Measurements from ENCODE around the gene SCN1B. TPM values are rescaled to one million over a fixed set of nuclear protein-coding genes. Genes with fewer than 3 reads are reported as not detected.

SCN1B gene
- total RNA-seq, 1 donor from 2014 or later, result 5.8 TPM

GRCh38 chr19:35056513-35057063, 26.3 kb downstream of the SCN1B start:
- no peak for TF ChIP-seq CTCF (IDR thresholded peaks at IDR 0.05)
- H3K9me3 Mint-ChIP-seq (ENCODE audit: low read depth), result no peaks in the 10 kb centered on the region
- H3K27ac Mint-ChIP-seq (ENCODE audit: unreplicated experiment), result no peak overlapping the region
- H3K36me3 Mint-ChIP-seq (ENCODE audit: low read depth), result no peaks in the 10 kb centered on the region
- H3K4me3 Mint-ChIP-seq (ENCODE audit: unreplicated experiment), result no peak overlapping the region
- H3K27me3 Mint-ChIP-seq (ENCODE audit: low read depth), result peaks cover 18% of the 10 kb centered on the region
- H3K4me1 Mint-ChIP-seq (ENCODE audit: low read depth), result no peaks in the 10 kb centered on the region
- DNase-seq (ENCODE audit: low spot score), result no peak

DNA sequence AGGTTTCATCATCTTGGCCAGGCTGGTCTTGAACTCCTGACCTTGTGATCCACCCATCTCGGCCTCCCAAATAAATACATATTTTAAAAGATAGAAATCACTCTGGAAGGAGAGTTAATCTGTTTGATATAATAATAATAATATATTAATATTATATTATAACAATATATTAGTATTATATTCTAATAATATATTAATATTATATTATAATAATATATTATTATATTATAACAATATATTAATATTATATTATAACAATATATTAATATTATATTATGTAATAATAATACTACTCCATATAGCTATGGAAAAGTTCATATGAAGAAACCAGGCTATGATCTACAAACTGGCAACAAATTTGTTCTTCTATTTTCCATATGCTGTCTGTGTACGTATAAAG, 28.1 kb downstream of the SCN1B start:
- Mint-ChIP-seq H3K36me3 (ENCODE audit: low read depth) (no peaks in the 10 kb centered on the region), H3K27ac (ENCODE audit: unreplicated experiment) (no peak overlapping the region), H3K27me3 (ENCODE audit: low read depth) (peaks cover 19% of the 10 kb centered on the region), H3K4me1 (ENCODE audit: low read depth) (no peaks in the 10 kb centered on the region), H3K4me3 (ENCODE audit: unreplicated experiment) (no peak overlapping the region), H3K9me3 (ENCODE audit: low read depth) (no peaks in the 10 kb centered on the region)
- no peak for TF ChIP-seq CTCF (IDR thresholded peaks at IDR 0.05)
- no peak for DNase-seq (ENCODE audit: low spot score)

DNA sequence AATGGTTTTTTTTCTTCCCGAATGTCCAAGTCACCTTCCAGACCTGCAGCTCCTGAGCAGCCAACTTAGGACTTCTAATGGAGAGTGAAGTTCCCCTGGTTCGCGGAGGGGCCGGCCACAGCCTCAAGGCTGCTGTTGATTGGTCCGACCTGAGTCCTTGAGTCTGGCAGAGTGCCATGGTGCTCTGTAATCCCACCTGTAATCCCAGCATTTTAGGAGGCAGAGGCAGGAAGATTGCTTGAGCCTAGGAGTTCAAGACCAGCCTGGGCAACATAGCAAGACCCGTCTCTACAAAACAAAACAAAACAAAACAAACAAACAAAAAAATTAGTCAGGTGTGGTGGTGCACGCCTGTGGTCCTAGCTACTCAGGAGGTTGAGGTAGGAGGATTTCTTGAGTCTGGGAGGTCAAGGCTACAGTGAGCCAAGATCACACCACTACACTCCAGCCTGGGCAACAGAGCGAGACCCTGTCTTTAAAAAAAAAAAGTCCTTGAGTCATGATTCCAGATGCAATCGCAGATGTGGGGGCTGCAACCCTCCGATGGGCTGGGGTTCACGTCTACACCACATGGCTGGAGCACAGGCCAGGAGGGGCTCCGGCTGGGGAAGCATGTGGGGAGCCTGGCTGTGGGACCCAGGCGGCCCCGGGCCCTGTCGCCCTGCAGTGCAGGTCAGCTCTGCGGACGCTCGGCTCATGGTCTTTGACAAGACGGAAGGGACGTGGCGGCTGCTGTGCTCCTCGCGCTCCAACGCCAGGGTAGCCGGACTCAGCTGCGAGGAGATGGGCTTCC, 28.9 kb downstream of the SCN1B start:
- no peak for TF ChIP-seq CTCF (IDR thresholded peaks at IDR 0.05)
- no peaks in the 10 kb centered on the region for H3K36me3 Mint-ChIP-seq (ENCODE audit: low read depth)
- peaks cover 27% of the 10 kb centered on the region for H3K27me3 Mint-ChIP-seq (ENCODE audit: low read depth)
- H3K4me3 Mint-ChIP-seq (ENCODE audit: unreplicated experiment), result no peak overlapping the region
- H3K9me3 Mint-ChIP-seq (ENCODE audit: low read depth), result no peaks in the 10 kb centered on the region
- no peak for DNase-seq (ENCODE audit: low spot score)
- H3K27ac Mint-ChIP-seq (ENCODE audit: unreplicated experiment), result no peak overlapping the region
- no peaks in the 10 kb centered on the region for H3K4me1 Mint-ChIP-seq (ENCODE audit: low read depth)

DNA sequence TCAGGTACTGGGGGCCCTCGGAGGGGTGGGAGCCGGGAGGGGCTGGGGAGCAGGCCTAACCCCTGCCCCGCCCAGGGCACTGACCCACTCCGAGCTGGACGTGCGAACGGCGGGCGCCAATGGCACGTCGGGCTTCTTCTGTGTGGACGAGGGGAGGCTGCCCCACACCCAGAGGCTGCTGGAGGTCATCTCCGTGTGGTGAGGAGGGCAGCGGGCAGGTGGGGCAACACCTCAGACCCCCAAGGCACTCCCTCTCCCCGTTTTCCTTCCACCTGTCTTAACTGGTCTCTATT, 29.5 kb downstream of the SCN1B start:
- no peak overlapping the region for H3K27ac Mint-ChIP-seq (ENCODE audit: unreplicated experiment)
- peaks cover 27% of the 10 kb centered on the region for H3K27me3 Mint-ChIP-seq (ENCODE audit: low read depth)
- no peak for DNase-seq (ENCODE audit: low spot score)
- no peaks in the 10 kb centered on the region for H3K36me3 Mint-ChIP-seq (ENCODE audit: low read depth)
- H3K4me3 Mint-ChIP-seq (ENCODE audit: unreplicated experiment), result no peak overlapping the region
- no peaks in the 10 kb centered on the region for H3K9me3 Mint-ChIP-seq (ENCODE audit: low read depth)
- H3K4me1 Mint-ChIP-seq (ENCODE audit: low read depth), result no peaks in the 10 kb centered on the region
- no peak for TF ChIP-seq CTCF (IDR thresholded peaks at IDR 0.05)

GRCh38 chr19:35060160-35060855, 30.0 kb downstream of the SCN1B start:
- no peaks in the 10 kb centered on the region for H3K4me1 Mint-ChIP-seq (ENCODE audit: low read depth)
- H3K4me3 Mint-ChIP-seq (ENCODE audit: unreplicated experiment), result no peak overlapping the region
- no peak overlapping the region for H3K27ac Mint-ChIP-seq (ENCODE audit: unreplicated experiment)

More at GRCh38 chr19:35060160-35060855, 30.0 kb downstream of the SCN1B start:
- no peak for TF ChIP-seq CTCF (IDR thresholded peaks at IDR 0.05)
- Mint-ChIP-seq H3K27me3 (ENCODE audit: low read depth) (peaks cover 27% of the 10 kb centered on the region), H3K9me3 (ENCODE audit: low read depth) (no peaks in the 10 kb centered on the region), H3K36me3 (ENCODE audit: low read depth) (no peaks in the 10 kb centered on the region)
- DNase-seq (ENCODE audit: low spot score), result no peak

Measured in chondrocyte (in vitro differentiated cells).